OCI-LY1 (cell line): ENCODE measurements around the gene MSRB3.

Experiments used
- H2AFZ ChIP-seq: fragments of 200-600 bp; sonication (generic), shearing (Covaris generic); 2 replicates; pipeline ENCODE4 v1.6.0; 2014; ENCODE audit warnings: antibody characterized with exemption, mild to moderate bottlenecking, low read length
- H3F3A ChIP-seq: fragments of 200-600 bp; sonication (generic), shearing (Covaris generic); 2 replicates; pipeline ENCODE4 v1.6.0; 2014; ENCODE audit warnings: mild to moderate bottlenecking, antibody characterized with exemption, low read length, moderate library complexity; ENCODE audit not compliant: insufficient read depth
- H3K27ac ChIP-seq: fragments of 200-600 bp; sonication (generic); 2 replicates; pipeline ENCODE4 v1.5.1; 2014; ENCODE audit warnings: low read length, mixed run types, mild to moderate bottlenecking, low read depth; ENCODE audit not compliant: poor library complexity, severe bottlenecking
- H3K27me3 ChIP-seq: fragments of 200-600 bp; sonication (generic); 2 replicates; pipeline ENCODE4 v1.6.0; 2014; ENCODE audit warnings: antibody characterized with exemption, mild to moderate bottlenecking, low read length, moderate library complexity; ENCODE audit not compliant: insufficient read depth
- H3K36me3 ChIP-seq: fragments of 200-600 bp; sonication (generic); 2 replicates; pipeline ENCODE4 v1.6.1; 2014; ENCODE audit warnings: mild to moderate bottlenecking, antibody characterized with exemption, low read length, moderate library complexity, mixed read lengths; ENCODE audit not compliant: insufficient read depth
- H3K4me1 ChIP-seq: fragments of 200-600 bp; sonication (generic); 2 replicates; pipeline ENCODE4 v1.5.1; 2014; ENCODE audit warnings: mild to moderate bottlenecking, low read length, moderate library complexity; ENCODE audit not compliant: insufficient read depth, severe bottlenecking
- H3K4me2 ChIP-seq: fragments of 200-600 bp; sonication (generic), shearing (Covaris generic); 2 replicates; pipeline ENCODE4 v1.6.1; 2014; ENCODE audit warnings: low read length
- H3K4me3 ChIP-seq: fragments of 200-600 bp; sonication (generic); 2 replicates; pipeline ENCODE4 v1.5.1; 2014; ENCODE audit warnings: low read length, low read depth, mild to moderate bottlenecking, mixed read lengths; ENCODE audit not compliant: poor library complexity, severe bottlenecking
- H3K79me2 ChIP-seq: fragments of 200-600 bp; shearing (Covaris generic); 2 replicates; pipeline ENCODE4 v1.6.1; 2016; ENCODE audit warnings: mixed run types, low read length, mixed read lengths; ENCODE audit not compliant: insufficient read depth
- H3K9ac ChIP-seq: fragments of 200-600 bp; sonication (generic), shearing (Covaris generic); 2 replicates; pipeline ENCODE4 v1.6.1; 2014; ENCODE audit warnings: mild to moderate bottlenecking, low read length, mixed read lengths
- H3K9me2 ChIP-seq: fragments of 200-600 bp; sonication (generic), shearing (Covaris generic); 2 replicates; pipeline ENCODE4 v1.6.1; 2014; ENCODE audit warnings: low read depth, mild to moderate bottlenecking, low read length, mixed read lengths
- H3K9me3 ChIP-seq: fragments of 200-600 bp; shearing (Covaris generic); 2 replicates; pipeline ENCODE4 v1.6.1; 2014; ENCODE audit warnings: low read length, mixed read lengths
- H4K20me1 ChIP-seq: fragments of 200-600 bp; sonication (generic), shearing (Covaris generic); 2 replicates; pipeline ENCODE4 v1.6.0; 2016; ENCODE audit warnings: mild to moderate bottlenecking, low read length; ENCODE audit not compliant: insufficient read depth
- CTCF ChIP-seq: fragments of 200-600 bp; sonication (generic), shearing (Covaris generic); IDR thresholded peaks from 2 replicates; pipeline ENCODE4 v1.5.1; 2017; ENCODE audit warnings: mild to moderate bottlenecking, antibody characterized with exemption, low read length, moderate library complexity, mixed read lengths
- EZH2 ChIP-seq: fragments of 200-600 bp; sonication (generic), shearing (Covaris generic); IDR thresholded peaks from 2 replicates; pipeline ENCODE4 v1.8.0; 2017; ENCODE audit warnings: borderline replicate concordance, mixed run types, mild to moderate bottlenecking, antibody characterized with exemption, low read length, moderate library complexity, mixed read lengths

The MSRB3 gene

GRCh38 chr12:65324056-65324455, 45.6 kb downstream of the MSRB3 start:
- Histone ChIP-seq H3K9me3 (no peaks in the 10 kb centered on the region), H3K4me2 (no peak overlapping the region), H3K9ac (no peak overlapping the region), H3K27ac (no peak overlapping the region), H3K9me2 (no peaks in the 10 kb centered on the region), H3K4me1 (no peaks in the 10 kb centered on the region), H3K79me2 (no peaks in the 10 kb centered on the region), H2AFZ (no peak overlapping the region), H3K36me3 (no peaks in the 10 kb centered on the region), H3K27me3 (no peaks in the 10 kb centered on the region), H3K4me3 (no peak overlapping the region), H3F3A (no peaks in the 10 kb centered on the region), H4K20me1 (no peaks in the 10 kb centered on the region)
- TF ChIP-seq EZH2 (no peak), CTCF (no peak)

GRCh38 chr12:65324551-65324950, 46.1 kb downstream of the MSRB3 start:
- no peaks in the 10 kb centered on the region for H3K9me2 ChIP-seq
- H4K20me1 ChIP-seq = no peaks in the 10 kb centered on the region
- H3K27ac ChIP-seq = no peak overlapping the region
- no peaks in the 10 kb centered on the region for H3K4me1 ChIP-seq
- H3K9ac ChIP-seq = no peak overlapping the region
- H3K27me3 ChIP-seq = no peaks in the 10 kb centered on the region
- H3F3A ChIP-seq = no peaks in the 10 kb centered on the region
- no peak overlapping the region for H3K4me3 ChIP-seq
- TF ChIP-seq CTCF (no peak), EZH2 (no peak)
- no peak overlapping the region for H3K4me2 ChIP-seq
- H3K79me2 ChIP-seq = no peaks in the 10 kb centered on the region
- no peak overlapping the region for H2AFZ ChIP-seq
- no peaks in the 10 kb centered on the region for H3K9me3 ChIP-seq
- no peaks in the 10 kb centered on the region for H3K36me3 ChIP-seq

GRCh38 chr12:65325183-65325582, 46.7 kb downstream of the MSRB3 start:
- Histone ChIP-seq H3K9me2 (no peaks in the 10 kb centered on the region), H3K9me3 (no peaks in the 10 kb centered on the region), H2AFZ (no peak overlapping the region), H3K27me3 (no peaks in the 10 kb centered on the region), H3K27ac (no peak overlapping the region), H3K4me1 (no peaks in the 10 kb centered on the region), H3K4me3 (no peak overlapping the region), H3K9ac (no peak overlapping the region), H3F3A (no peaks in the 10 kb centered on the region), H3K36me3 (no peaks in the 10 kb centered on the region), H3K79me2 (no peaks in the 10 kb centered on the region), H4K20me1 (no peaks in the 10 kb centered on the region), H3K4me2 (no peak overlapping the region)
- no peak for TF ChIP-seq CTCF
- TF ChIP-seq EZH2 = no peak
